ENCODE results near the gene PNMA1.

PNMA1 gene

GRCh38 chr14:73732006-73732405 is 17.8 kb upstream of the PNMA1 start:
- no peak for DNase-seq

- DNase-seq: no peak
Observed at GRCh38 chr14:73731111-73731510, 16.9 kb upstream of the PNMA1 start.

- no peak for DNase-seq
Observed at GRCh38 chr14:73729556-73730265, 15.5 kb upstream of the PNMA1 start.

GRCh38 chr14:73728717-73729330 is 14.6 kb upstream of the PNMA1 start:
- peak; percentile 43 for DNase-seq

- DNase-seq: no peak
Observed at GRCh38 chr14:73727166-73727565, 13.0 kb upstream of the PNMA1 start.

GRCh38 chr14:73726025-73726961 is 12.1 kb upstream of the PNMA1 start:
- DNase-seq: no peak

GRCh38 chr14:73725116-73726024 is 11.2 kb upstream of the PNMA1 start:
- DNase-seq: no peak

- DNase-seq: no peak
Observed at GRCh38 chr14:73724696-73725095, 10.5 kb upstream of the PNMA1 start.

- no peak for DNase-seq
Observed at GRCh38 chr14:73723797-73724661, 9.8 kb upstream of the PNMA1 start.

- DNase-seq: no peak
Observed at GRCh38 chr14:73723406-73723796, 9.2 kb upstream of the PNMA1 start.

GRCh38 chr14:73722581-73722980 is 8.4 kb upstream of the PNMA1 start:
- DNase-seq: no peak

- DNase-seq: no peak
Observed at GRCh38 chr14:73721101-73721821, 7.1 kb upstream of the PNMA1 start.

GRCh38 chr14:73720636-73721035 is 6.5 kb upstream of the PNMA1 start:
- no peak for DNase-seq

- DNase-seq: no peak
Observed at GRCh38 chr14:73719791-73720190, 5.6 kb upstream of the PNMA1 start.

- no peak for DNase-seq
Observed at GRCh38 chr14:73719361-73719760, 5.2 kb upstream of the PNMA1 start.

- no peak for DNase-seq
Observed at GRCh38 chr14:73718418-73719251, 4.5 kb upstream of the PNMA1 start.

GRCh38 chr14:73717711-73718417 is 3.7 kb upstream of the PNMA1 start:
- DNase-seq: no peak

GRCh38 chr14:73717266-73717665 is 3.1 kb upstream of the PNMA1 start:
- no peak for DNase-seq

GRCh38 chr14:73715707-73716106 is 1.5 kb upstream of the PNMA1 start:
- DNase-seq: no peak

Data from SIG-M5 (cell line).